Heart left ventricle (tissue), 13 donors: ENCODE results near the gene OPCML.

Experiments used
- POLR2A ChIP-seq, 2 donors: fragments of 450-650 bp; IDR thresholded peaks; one replicate each; pipeline ENCODE4 v1.6.1; 2017; ENCODE audit warnings: antibody characterized with exemption in 2 of 2, mild to moderate bottlenecking in 2 of 2, moderate library complexity in 2 of 2
- TF ChIP-seq, protein P1 (sequence below), 12 donors: fragments of 200-600 bp; sonication (generic) in 4 of 12; IDR thresholded peaks; one replicate each; pipeline versions ENCODE4 v1.5.0 to v1.8.0; 2018 to 2022; ENCODE audit warnings: antibody characterized with exemption in 12 of 12, mild to moderate bottlenecking in 5 of 12
- donor health status: ischemic (EF 13 %, LVEDD 7.1; RV severe dilation, severe dysfunction).
- donor health status: DM: no; HTN: yes; CAD: no.
- donor health status: DM: no; HTN: no; CAD: no.
- donor health status: ischemic (EF 25% LVEDD 6.9; RV normal size, moderate dysfunction).
- donor health status: ischemic (EF 25% LVEDD 5.7; RV mildly dilated, moderate dysfunction).
- donor health status: ischemic (EF 35%, LVEDD 5.7; RV mildly dilated, moderate dysfunction).
- donor health status: nonischemic (EF 11% LVEDD 7.7; RV severe dilation, severe dysfunction).
- donor health status: DM: yes; HTN: yes; CAD: no.
- donor health status: PGD.
- donor health status: ischemic (EF 29% LVEDD 5.4; RV normal size, mild dysfunction).
- donor health status: nonischemic (EF 23%, LVEDD 6.1; RV moderate dilation, normal function).

DNA sequence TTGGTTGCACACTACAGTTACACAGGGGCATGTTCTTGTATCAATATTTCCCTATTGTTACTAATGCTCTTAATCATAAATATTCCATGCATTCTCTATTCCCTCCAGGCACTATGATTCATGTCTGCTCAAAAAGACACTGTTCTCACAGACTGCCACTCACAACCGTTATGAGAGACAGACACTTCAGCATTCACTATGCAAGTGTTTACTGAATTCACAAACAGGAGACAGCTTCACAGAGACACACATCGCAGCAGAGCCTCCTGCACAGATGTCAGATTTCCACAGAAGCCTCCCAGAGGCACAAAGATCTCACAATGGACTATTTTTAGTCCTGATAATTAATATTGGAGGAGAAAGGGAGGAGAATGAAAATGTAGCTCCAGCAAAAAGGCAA lies 930.4 kb downstream of the OPCML start:
- TF ChIP-seq, protein P1, sequence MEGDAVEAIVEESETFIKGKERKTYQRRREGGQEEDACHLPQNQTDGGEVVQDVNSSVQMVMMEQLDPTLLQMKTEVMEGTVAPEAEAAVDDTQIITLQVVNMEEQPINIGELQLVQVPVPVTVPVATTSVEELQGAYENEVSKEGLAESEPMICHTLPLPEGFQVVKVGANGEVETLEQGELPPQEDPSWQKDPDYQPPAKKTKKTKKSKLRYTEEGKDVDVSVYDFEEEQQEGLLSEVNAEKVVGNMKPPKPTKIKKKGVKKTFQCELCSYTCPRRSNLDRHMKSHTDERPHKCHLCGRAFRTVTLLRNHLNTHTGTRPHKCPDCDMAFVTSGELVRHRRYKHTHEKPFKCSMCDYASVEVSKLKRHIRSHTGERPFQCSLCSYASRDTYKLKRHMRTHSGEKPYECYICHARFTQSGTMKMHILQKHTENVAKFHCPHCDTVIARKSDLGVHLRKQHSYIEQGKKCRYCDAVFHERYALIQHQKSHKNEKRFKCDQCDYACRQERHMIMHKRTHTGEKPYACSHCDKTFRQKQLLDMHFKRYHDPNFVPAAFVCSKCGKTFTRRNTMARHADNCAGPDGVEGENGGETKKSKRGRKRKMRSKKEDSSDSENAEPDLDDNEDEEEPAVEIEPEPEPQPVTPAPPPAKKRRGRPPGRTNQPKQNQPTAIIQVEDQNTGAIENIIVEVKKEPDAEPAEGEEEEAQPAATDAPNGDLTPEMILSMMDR (IDR thresholded peaks at IDR 0.05) = no peak
- TF ChIP-seq POLR2A (IDR thresholded peaks at IDR 0.05) = no peak
